ENCODE data around the gene CLBA1.
A peak's percentile ranks its signal among the peaks of the same experiment; 100 is the strongest.

Gene CLBA1

GRCh38 chr14:104968541-104969401 is 16.8 kb upstream of the CLBA1 start:
- no peak overlapping the region for H3K4me3 ChIP-seq
- no peaks in the 10 kb centered on the region for H3K36me3 ChIP-seq (replicated peaks)
- H3K9me3 ChIP-seq: no peaks in the 10 kb centered on the region
- DNase-seq (ENCODE audit: low spot score in 2 of 2): no peak
- no peaks in the 10 kb centered on the region for H3K4me1 ChIP-seq
- in situ Hi-C loops (cut with MboI; ENCODE audit: low sequenced_read_pairs): no loop called here
- no peaks in the 10 kb centered on the region for H3K27me3 ChIP-seq (ENCODE audit: low read depth)

DNA sequence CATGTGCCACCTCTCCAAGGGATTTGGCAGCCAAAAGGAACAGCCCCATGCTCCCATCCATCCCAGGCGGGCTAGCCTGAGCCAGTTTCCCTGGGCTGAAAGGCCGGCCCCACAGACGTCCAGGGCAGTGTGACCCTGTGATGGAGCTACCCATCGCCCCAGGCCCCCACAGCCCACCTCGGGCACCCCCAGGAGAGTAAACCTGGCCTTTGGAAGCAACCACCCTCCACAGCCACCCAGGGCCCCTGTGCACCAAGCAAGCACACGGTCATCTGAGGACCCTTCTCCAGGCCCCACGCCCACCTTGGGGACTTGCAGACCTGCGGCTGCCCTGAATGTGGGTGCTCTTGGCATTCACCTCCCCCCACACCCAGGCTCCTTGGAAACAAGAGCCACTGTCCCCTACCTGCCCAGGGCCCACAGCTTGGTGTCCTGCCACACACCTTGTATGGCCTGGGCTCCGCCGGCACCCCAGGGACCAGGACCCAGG is 15.8 kb upstream of the CLBA1 start:
- H3K4me1 ChIP-seq: no peaks in the 10 kb centered on the region
- H3K36me3 ChIP-seq (replicated peaks): no peaks in the 10 kb centered on the region
- H3K4me3 ChIP-seq: no peak overlapping the region
- H3K27me3 ChIP-seq (ENCODE audit: low read depth): no peaks in the 10 kb centered on the region
- H3K9me3 ChIP-seq: no peaks in the 10 kb centered on the region
- in situ Hi-C loops (cut with MboI; ENCODE audit: low sequenced_read_pairs): loop anchor here (5.0 kb wide), 1 partner anchor 78 kb away; no protein-coding TSS in a partner anchor
- DNase-seq (ENCODE audit: low spot score in 2 of 2): no peak

DNA sequence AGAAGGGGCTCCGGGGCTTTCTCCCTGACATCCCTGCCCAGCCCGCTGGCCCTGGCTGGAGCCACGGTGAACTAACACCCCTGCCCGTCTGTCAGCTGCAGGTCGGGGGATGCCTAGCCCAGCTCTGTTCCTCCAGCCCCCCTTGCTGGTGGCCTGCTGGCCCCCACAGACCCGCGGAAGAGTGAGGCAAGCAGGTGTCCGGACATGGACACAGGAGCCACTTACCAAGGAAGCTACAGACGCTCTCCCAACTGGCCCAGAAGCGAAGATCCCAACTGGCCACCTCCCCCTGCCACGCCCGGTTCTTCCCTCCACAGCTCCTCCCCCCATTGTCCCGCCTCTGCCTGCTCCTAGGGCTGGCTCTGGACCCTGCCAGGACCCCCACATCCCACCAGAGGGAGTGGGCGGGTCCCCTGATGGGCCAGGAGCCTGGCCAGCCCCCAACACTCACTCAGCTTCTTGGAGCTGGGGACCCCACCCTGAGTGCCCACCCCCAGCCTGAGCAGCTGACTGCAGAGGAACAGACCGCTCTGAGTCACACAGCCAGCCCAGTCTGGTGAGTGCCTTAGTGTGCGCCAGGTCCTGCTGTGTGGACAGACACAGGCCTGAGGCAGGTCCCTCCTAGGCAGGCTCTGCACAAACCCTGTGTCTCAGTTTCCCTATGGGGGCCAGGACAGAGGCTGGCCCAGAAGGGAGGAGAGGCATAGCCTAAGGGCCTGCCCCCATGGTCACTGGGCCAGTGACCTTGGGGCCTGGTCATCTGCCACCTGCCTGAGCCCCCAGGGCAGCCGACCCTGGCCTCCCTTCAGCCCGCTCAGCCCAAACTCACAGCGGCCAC is 15.1 kb upstream of the CLBA1 start:
- in situ Hi-C loops (cut with MboI; ENCODE audit: low sequenced_read_pairs): loop anchor here (5.0 kb wide), 1 partner anchor 77 kb away; no protein-coding TSS in a partner anchor
- no peaks in the 10 kb centered on the region for H3K9me3 ChIP-seq
- no peaks in the 10 kb centered on the region for H3K27me3 ChIP-seq (ENCODE audit: low read depth)
- H3K4me3 ChIP-seq: no peak overlapping the region
- H3K4me1 ChIP-seq: no peaks in the 10 kb centered on the region
- H3K36me3 ChIP-seq (replicated peaks): no peaks in the 10 kb centered on the region
- DNase-seq (ENCODE audit: low spot score in 2 of 2): peak in 1 of 2 experiments; percentile 55

DNA sequence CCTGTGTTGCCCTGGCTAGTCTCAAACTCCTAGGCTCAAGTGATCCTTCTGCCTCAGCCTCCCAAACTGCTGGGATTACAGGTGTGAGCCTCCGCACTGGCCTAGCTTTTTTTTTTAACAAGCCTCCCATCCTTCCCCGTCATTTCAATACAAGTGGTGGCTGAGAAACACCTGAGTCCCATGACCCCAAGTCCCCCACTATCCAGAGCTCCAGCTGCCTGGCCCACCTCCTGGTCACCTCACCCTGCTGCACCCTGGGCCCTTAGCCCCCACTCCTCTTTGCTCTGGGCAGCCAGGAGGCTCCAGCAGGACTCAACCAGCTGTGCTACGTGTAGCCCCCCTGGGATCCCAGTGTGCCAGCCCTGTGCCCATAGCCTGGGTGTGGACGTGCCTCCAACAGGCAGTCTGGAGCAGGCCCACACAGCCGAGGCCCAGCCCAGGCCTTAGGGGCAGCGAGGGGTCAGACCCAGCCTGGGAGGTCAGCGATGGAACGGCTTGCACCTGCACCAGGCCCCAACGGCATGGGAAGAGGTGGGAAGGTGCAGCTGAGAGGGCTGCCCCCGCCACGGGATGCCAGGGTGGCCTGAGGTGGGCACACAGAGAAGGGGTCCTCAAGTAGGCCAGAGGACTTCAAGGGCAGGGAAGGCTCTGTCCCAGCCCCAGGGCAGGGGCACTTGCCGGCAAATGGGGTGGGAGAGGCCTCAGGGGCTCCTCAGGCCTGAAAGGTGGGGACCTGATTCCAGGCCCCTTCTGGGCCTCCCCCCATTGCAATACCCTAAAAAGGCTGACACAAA is 13.9 kb upstream of the CLBA1 start:
- in situ Hi-C loops (cut with MboI; ENCODE audit: low sequenced_read_pairs): loop anchor here (5.0 kb wide), 1 partner anchor 76 kb away; no protein-coding TSS in a partner anchor
- Histone ChIP-seq H3K36me3 (replicated peaks) (no peaks in the 10 kb centered on the region), H3K27me3 (ENCODE audit: low read depth) (no peaks in the 10 kb centered on the region), H3K4me1 (no peaks in the 10 kb centered on the region; the same call in 1 of the 2 replicates), H3K9me3 (no peaks in the 10 kb centered on the region), H3K4me3 (no peak overlapping the region)
- DNase-seq (ENCODE audit: low spot score in 2 of 2): no peak

DNA sequence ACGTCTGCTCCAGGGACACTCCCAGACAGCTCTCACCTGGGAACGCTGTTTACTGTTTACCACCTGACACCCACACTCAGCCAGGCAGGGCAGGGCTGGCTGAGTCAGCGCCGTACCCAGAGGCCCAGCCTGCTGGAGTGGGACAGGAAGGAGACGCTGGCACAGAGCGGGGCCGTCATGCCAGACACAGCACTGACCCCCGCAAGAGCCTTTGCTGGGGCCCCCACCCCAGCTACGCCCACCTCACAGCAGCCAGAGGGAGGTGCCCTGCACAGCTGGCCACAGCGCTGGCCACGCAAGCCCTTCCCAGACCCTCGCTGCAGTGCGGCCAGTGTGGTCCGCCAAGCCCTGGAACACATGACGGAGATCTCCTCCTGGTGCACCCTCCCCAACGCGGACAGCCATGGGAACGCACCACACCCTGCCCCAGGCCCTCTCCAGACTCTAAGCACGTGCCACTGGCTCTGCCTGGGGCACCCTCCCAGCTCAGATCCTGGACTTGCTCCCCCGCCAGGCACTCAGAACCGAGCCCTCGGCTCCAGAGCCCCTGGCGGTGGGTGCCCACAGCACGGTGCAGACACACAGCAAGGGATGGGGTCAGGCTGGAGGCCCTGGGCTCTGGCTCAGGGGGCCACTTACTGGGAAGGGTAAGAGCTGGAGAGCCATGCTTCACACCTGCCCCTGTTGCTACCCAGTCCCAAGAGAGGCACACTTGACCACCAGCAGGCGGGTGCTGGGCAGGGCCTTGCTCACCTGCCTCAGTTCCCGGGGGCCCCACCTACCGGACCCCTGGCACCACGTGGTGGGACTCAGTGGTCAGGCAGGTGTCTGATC is 13.1 kb upstream of the CLBA1 start:
- Histone ChIP-seq H3K9me3 (no peaks in the 10 kb centered on the region), H3K4me1 (no peaks in the 10 kb centered on the region; the same call in none of the 2 replicates), H3K4me3 (no peak overlapping the region), H3K36me3 (replicated peaks) (no peaks in the 10 kb centered on the region), H3K27me3 (ENCODE audit: low read depth) (no peaks in the 10 kb centered on the region)
- in situ Hi-C loops (cut with MboI; ENCODE audit: low sequenced_read_pairs): loop anchor here (5.0 kb wide), 1 partner anchor 75 kb away; no protein-coding TSS in a partner anchor
- DNase-seq (ENCODE audit: low spot score in 2 of 2): no peak

GRCh38 chr14:104973135-104973384 is 12.5 kb upstream of the CLBA1 start:
- no peak for DNase-seq (ENCODE audit: low spot score in 2 of 2)
- Histone ChIP-seq H3K36me3 (replicated peaks) (no peaks in the 10 kb centered on the region), H3K27me3 (ENCODE audit: low read depth) (no peaks in the 10 kb centered on the region), H3K9me3 (no peaks in the 10 kb centered on the region), H3K4me1 (no peaks in the 10 kb centered on the region; the same call in none of the 2 replicates), H3K4me3 (no peak overlapping the region)
- in situ Hi-C loops (cut with MboI; ENCODE audit: low sequenced_read_pairs): loop anchor here (5.0 kb wide), 1 partner anchor 74 kb away; no protein-coding TSS in a partner anchor

GRCh38 chr14:104973385-104974145 is 12.0 kb upstream of the CLBA1 start:
- Histone ChIP-seq H3K36me3 (replicated peaks) (no peaks in the 10 kb centered on the region), H3K27me3 (ENCODE audit: low read depth) (no peaks in the 10 kb centered on the region), H3K4me1 (no peaks in the 10 kb centered on the region; the same call in none of the 2 replicates), H3K9me3 (no peaks in the 10 kb centered on the region), H3K4me3 (no peak overlapping the region)
- in situ Hi-C loops (cut with MboI; ENCODE audit: low sequenced_read_pairs): loop anchor here (5.0 kb wide), 1 partner anchor 74 kb away; no protein-coding TSS in a partner anchor
- DNase-seq (ENCODE audit: low spot score in 2 of 2): no peak

GRCh38 chr14:104974146-104974541 is 11.4 kb upstream of the CLBA1 start:
- in situ Hi-C loops (cut with MboI; ENCODE audit: low sequenced_read_pairs): loop anchor here (5.0 kb wide), 1 partner anchor 73 kb away; no protein-coding TSS in a partner anchor

DNA sequence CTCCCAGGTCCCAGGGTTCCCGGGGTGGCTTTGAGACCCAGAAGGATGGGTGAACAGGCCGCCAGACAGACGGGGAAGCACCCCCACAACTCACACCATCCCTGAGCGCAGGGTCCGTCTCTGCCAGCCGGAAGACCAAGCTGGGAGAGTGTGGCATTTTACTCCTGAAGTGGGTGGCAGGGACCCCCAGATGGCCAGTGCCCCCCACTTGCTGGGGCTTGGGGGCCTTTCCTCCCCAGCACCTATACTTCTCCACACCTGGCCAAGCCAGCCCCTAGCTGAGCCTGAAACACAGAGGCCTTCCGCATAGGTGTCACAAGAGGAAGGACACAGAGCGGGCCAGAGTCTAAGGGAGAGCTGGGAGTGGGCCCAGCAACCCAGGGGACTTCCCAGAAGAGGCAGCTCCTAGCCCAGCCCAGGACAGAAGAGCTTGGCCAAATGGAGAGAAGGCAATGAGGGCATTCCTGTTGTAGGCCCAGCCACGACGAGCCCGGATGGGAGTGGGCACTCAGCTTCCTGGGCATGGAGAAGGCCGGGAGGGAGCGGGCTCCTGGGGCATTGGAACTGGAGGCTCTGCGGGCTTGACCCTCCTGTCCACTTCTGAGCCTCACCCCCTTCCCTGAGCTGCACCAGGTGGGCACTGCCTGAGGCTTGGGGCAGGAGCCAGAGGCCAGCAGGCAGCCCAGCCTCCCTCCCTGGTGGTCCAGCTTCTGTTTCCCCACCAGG is 10.8 kb upstream of the CLBA1 start:
- H3K36me3 ChIP-seq (replicated peaks): no peaks in the 10 kb centered on the region
- DNase-seq (ENCODE audit: low spot score in 2 of 2): no peak
- in situ Hi-C loops (cut with MboI; ENCODE audit: low sequenced_read_pairs): loop anchor here (5.0 kb wide), 1 partner anchor 72 kb away; no protein-coding TSS in a partner anchor
- no peaks in the 10 kb centered on the region for H3K27me3 ChIP-seq (ENCODE audit: low read depth)
- H3K9me3 ChIP-seq: no peaks in the 10 kb centered on the region
- H3K4me3 ChIP-seq: no peak overlapping the region
- peaks cover 2% of the 10 kb centered on the region for H3K4me1 ChIP-seq

More at GRCh38 chr14:104974146-104974541, 11.4 kb upstream of the CLBA1 start:
- H3K4me3 ChIP-seq: no peak overlapping the region
- peaks cover 2% of the 10 kb centered on the region for H3K4me1 ChIP-seq
- no peaks in the 10 kb centered on the region for H3K9me3 ChIP-seq
- no peaks in the 10 kb centered on the region for H3K36me3 ChIP-seq (replicated peaks)
- DNase-seq (ENCODE audit: low spot score in 2 of 2): no peak
- H3K27me3 ChIP-seq (ENCODE audit: low read depth): no peaks in the 10 kb centered on the region

- Histone ChIP-seq H3K4me1 (peaks cover 2% of the 10 kb centered on the region), H3K4me3 (no peak overlapping the region), H3K27me3 (ENCODE audit: low read depth) (no peaks in the 10 kb centered on the region), H3K36me3 (replicated peaks) (no peaks in the 10 kb centered on the region), H3K9me3 (no peaks in the 10 kb centered on the region)
- DNase-seq (ENCODE audit: low spot score in 2 of 2): peak; percentile 7 to 45
- in situ Hi-C loops (cut with MboI; ENCODE audit: low sequenced_read_pairs): no loop called here
Measured at GRCh38 chr14:104975481-104976197, 9.9 kb upstream of the CLBA1 start.

All from HAP-1 (cell line).